Esophagus squamous epithelium (tissue), 4 donors: ENCODE measurements around the gene TNS1.

Experiments
- CTCF ChIP-seq, 6 experiments: fragments of 450-650 bp in 4 of 6; fragments of 200-600 bp in 2 of 6; sonication (generic) in 2 of 6; IDR thresholded peaks; one replicate each; pipeline ENCODE4 v1.5.1; 2016 to 2019; ENCODE audit warnings: antibody characterized with exemption in 6 of 6, mild to moderate bottlenecking in 4 of 6, moderate library complexity in 4 of 6
- POLR2A ChIP-seq, 4 donors: fragments of 450-650 bp; IDR thresholded peaks; one replicate each; pipeline ENCODE4 v1.6.1; 2017; ENCODE audit warnings: antibody characterized with exemption in 4 of 4, mild to moderate bottlenecking in 4 of 4, moderate library complexity in 3 of 4

DNA sequence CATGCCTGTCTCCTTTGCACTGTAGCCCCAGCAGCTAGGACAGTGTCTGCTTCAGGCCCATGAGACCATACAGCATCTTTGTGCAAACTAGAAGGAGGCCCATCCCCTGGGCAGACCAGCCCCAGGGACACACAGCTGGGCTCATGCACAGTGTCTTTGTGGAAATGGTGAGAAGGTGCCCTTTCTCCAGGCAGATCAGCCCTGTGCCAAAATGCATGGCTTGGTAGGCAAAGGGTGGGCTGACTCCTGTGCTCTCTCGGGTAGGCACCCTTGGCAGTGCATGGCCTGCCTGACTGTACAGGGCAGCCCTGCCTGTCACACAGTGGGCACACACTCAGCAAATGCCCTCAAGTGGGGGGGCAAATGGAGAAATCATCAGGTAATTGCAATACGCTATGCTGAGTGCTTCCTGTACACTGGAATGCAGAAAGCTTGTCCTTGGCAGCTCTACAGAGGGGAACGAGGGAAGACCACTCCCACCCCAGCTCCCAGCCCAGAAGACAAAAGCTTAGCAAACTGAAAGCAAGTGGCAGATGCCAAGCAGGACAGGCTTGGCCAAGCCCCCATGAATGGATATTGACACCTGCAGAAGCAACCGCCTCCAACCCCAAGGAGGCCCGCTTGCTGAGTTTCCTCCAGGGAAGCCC, 21.6 kb downstream of the TNS1 start:
- no peak for TF ChIP-seq CTCF (IDR thresholded peaks at IDR 0.05)
- no peak for TF ChIP-seq POLR2A (IDR thresholded peaks at IDR 0.05)
